ENCODE measurements around the gene LDLRAD2. TPM values are rescaled to one million over a fixed set of nuclear protein-coding genes. Genes with fewer than 3 reads are reported as not detected.

LDLRAD2 gene
- total RNA-seq, 4 donors from 2014 or later = not detected

- intact Hi-C loops (cut with DNase I; ENCODE audit: low total_unique reads) (loop anchor here (5.0 kb wide), 1 partner anchor 88 kb away; no protein-coding TSS in a partner anchor), in situ Hi-C loops (cut with MboI; ENCODE audit: low sequenced_read_pairs in 4 of 4) (loop anchor here in 2 of 4 donors (25.0 kb wide), 1 partner anchor 88 kb away; no protein-coding TSS in a partner anchor)
- Histone ChIP-seq H3K4me3 (no peak overlapping the region), H3K4me1 (peaks cover 9% of the 10 kb centered on the region in 2 donors), H3K9me3 (no peaks in the 10 kb centered on the region), H3K36me3 (peaks cover 0 to 77% of the 10 kb centered on the region in 2 donors), H3K27ac (no peak overlapping the region), H3K27me3 (no peaks in the 10 kb centered on the region)
- DNase-seq = no peak
- TF ChIP-seq POLR2A (IDR thresholded peaks at IDR 0.05) (no peak), CTCF (IDR thresholded peaks at IDR 0.05 in 4 of 5, conservative IDR thresholded peaks at IDR 0.05 in 1 of 5) (no peak)
- no peak for ATAC-seq
Measured at GRCh38 chr1:21874328-21874727, 62.3 kb downstream of the LDLRAD2 start.

Other genes with a start within 250 kb of the LDLRAD2 start
- gene RAP1GAP, start 142.9 kb upstream of the LDLRAD2 start, total RNA-seq = under 1 TPM in 2 of 4 donors, not detected in 2; 0.46 to 0.75 TPM
- 10 to 100 TPM; 11.5 to 24.4 (median 14.5) TPM for gene USP48, start 29.1 kb upstream of the LDLRAD2 start, total RNA-seq
- gene HSPG2, start 125.0 kb downstream of the LDLRAD2 start, total RNA-seq = 100 to 1,000 TPM in 1 of 4 donors, 10 to 100 TPM in 3; 68.9 to 108 (median 83.5) TPM
- gene CELA3B, start 164.8 kb downstream of the LDLRAD2 start, total RNA-seq = not detected
- gene CELA3A, start 189.4 kb downstream of the LDLRAD2 start, total RNA-seq = not detected
- 100 to 1,000 TPM in 3 of 4 donors, 10 to 100 TPM in 1; 77.0 to 111 (median 108) TPM for gene CDC42, start 240.4 kb downstream of the LDLRAD2 start, total RNA-seq

All from gastrocnemius medialis (tissue), 4 donors.